PC-3 (cell line): Measurements from ENCODE around the gene L1CAM. TPM values are rescaled to one million over a fixed set of nuclear protein-coding genes. Genes with fewer than 3 reads are reported as not detected.

Experiments used
- ATAC-seq: fragments of 200-7000 bp; cut with Tn5 transposase; 2 replicates; pipeline ENCODE4 v1.9.1; 2020; ENCODE audit warnings: mild to moderate bottlenecking, moderate library complexity
- BruUV-seq: library from RNA; stranded (reverse); fragments of 400-500 nt; replicated peaks from 2 replicates; lab custom pipeline; 2021; lab: Mats Ljungman, UMichigan
- CTCF ChIA-PET: fragments of 300-600 bp; sonication (Branson Sonifier 250); formaldehyde crosslinking; loops from one replicate; lab custom pipeline; 2022; ENCODE audit warnings: antibody characterized with exemption; lab: Charles Lee
- POLR2A ChIA-PET: fragments of 300-600 bp; sonication (Branson Sonifier 250); formaldehyde crosslinking; loops from one replicate; lab custom pipeline; 2022; ENCODE audit warnings: antibody characterized with exemption; ENCODE audit not compliant: unreplicated experiment; lab: Charles Lee
- DNase-seq: peaks from one replicate; pipeline ENCODE4 v3.0.0-alpha.2; 2015
- H2AFZ ChIP-seq: fragments of 300-600 bp; sonication (generic); 2 replicates; pipeline ENCODE4 v1.6.0; 2016; ENCODE audit warnings: antibody characterized with exemption, low read length
- H3F3A ChIP-seq: fragments of 300-600 bp; sonication (generic); one replicate; pipeline ENCODE4 v1.6.0; 2017; ENCODE audit warnings: antibody characterized with exemption, low read length, control low read depth, mild to moderate bottlenecking; ENCODE audit not compliant: unreplicated experiment
- H3K27ac ChIP-seq: fragments of 300-600 bp; sonication (generic); 2 replicates; pipeline ENCODE4 v1.5.1; 2016; ENCODE audit warnings: mild to moderate bottlenecking, low read length
- H3K27me3 ChIP-seq: fragments of 300-600 bp; sonication (generic); 2 replicates; pipeline ENCODE4 v1.6.1; 2016; ENCODE audit warnings: low read length, mixed read lengths
- H3K36me3 ChIP-seq: fragments of 300-600 bp; sonication (generic); 2 replicates; pipeline ENCODE4 v1.6.1; 2016; ENCODE audit warnings: low read depth, mixed run types, low read length, mixed read lengths
- H3K4me1 ChIP-seq: fragments of 300-600 bp; sonication (generic); 2 replicates; pipeline ENCODE4 v1.5.1; 2016; ENCODE audit warnings: low read length; ENCODE audit not compliant: insufficient read depth
- H3K4me2 ChIP-seq: fragments of 300-600 bp; sonication (generic); 2 replicates; pipeline ENCODE4 v1.6.0; 2016; ENCODE audit warnings: low read length
- H3K4me3 ChIP-seq: fragments of 300-600 bp; sonication (generic); 2 replicates; pipeline ENCODE4 v1.5.1; 2016; ENCODE audit warnings: mild to moderate bottlenecking, low read length, mixed read lengths
- H3K79me2 ChIP-seq: fragments of 300-600 bp; sonication (generic); 2 replicates; pipeline ENCODE4 v1.6.1; 2017; ENCODE audit warnings: low read length, mixed read lengths
- H3K9ac ChIP-seq: fragments of 300-600 bp; sonication (generic); 2 replicates; pipeline ENCODE4 v1.6.0; 2016; ENCODE audit warnings: mild to moderate bottlenecking, low read length
- H3K9me2 ChIP-seq: fragments of 300-600 bp; sonication (generic); replicated peaks from 2 replicates; pipeline ENCODE4 v1.6.1; 2016; ENCODE audit warnings: mixed run types, low read length, mixed read lengths
- H3K9me3 ChIP-seq: fragments of 300-600 bp; sonication (generic); 2 replicates; pipeline ENCODE4 v1.6.1; 2016; ENCODE audit warnings: low read length, mixed read lengths
- H4K20me1 ChIP-seq: fragments of 300-600 bp; sonication (generic); 2 replicates; pipeline ENCODE4 v1.6.1; 2016; ENCODE audit warnings: low read length, mixed read lengths
- EZH2 ChIP-seq: fragments of 300-600 bp; sonication (generic); IDR thresholded peaks from one replicate; pipeline ENCODE4 v1.6.1; 2017; ENCODE audit warnings: antibody characterized with exemption, mild to moderate bottlenecking, low read length; ENCODE audit not compliant: unreplicated experiment
- EZH2phosphoT487 ChIP-seq: fragments of 300-600 bp; sonication (generic); IDR thresholded peaks from 2 replicates; pipeline ENCODE4 v1.6.1; 2018; ENCODE audit warnings: mild to moderate bottlenecking, antibody characterized with exemption, low read length, borderline replicate concordance
- intact Hi-C: fragments of 100-400 bp; cut with micrococcal nuclease; formaldehyde crosslinking; loops from 2 replicates; pipeline ENCODE4 v1.9.0; 2023
- total RNA-seq: library from RNA; depleted of rRNA; stranded (reverse); fragments of >200 nt; gene quantifications from 2 replicates; pipeline ENCODE4 v1.2.3, GENCODE V29; 2014
- TF ChIP-seq, protein P1 (sequence below): fragments of 300-600 bp; sonication (generic); conservative IDR thresholded peaks from 2 replicates; pipeline ENCODE4 v1.5.1; 2017; ENCODE audit warnings: antibody characterized with exemption, low read depth, mild to moderate bottlenecking, low read length

Gene L1CAM
- total RNA-seq, 1 experiment from 2014 or later: 5.2 TPM

DNA sequence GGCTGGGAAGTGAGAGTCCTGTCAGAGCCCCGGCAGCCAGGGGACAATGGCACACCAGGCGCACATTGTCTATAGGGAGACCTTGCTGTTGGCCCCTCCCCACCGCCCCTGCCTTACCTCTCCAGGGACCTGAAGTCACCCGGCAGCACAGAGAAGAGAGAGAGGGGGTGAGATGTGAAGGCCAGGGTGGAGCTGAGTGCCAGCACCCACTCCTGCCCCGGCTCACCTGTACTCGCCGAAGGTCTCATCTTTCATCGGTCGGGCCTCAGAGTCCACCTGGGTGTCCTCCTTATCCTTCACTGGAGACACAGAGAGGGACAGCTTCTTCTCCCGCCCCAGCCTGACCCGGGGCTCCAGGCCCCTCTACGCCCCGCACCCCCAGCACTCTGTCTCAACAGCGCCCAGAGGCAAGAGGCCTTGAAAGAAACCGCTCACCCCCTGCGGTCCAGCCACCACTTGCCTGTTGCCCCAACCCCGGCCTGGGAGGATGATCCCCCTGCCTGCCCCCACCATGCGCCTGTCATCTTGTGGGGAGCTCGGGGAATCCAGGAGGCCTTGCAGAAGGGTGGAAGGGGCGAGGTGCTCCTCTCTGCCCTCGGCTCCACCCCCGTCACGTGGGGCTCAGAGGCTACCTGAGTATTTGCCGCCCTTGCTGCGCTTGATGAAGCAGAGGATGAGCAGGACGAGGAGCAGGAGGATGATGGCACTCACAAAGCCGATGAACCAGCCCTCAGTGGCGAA, 22.6 kb downstream of the L1CAM start:
- no peaks in the 10 kb centered on the region for H3K9me3 ChIP-seq
- no TSS peak for BruUV-seq
- CTCF ChIA-PET: no interaction called here
- no peak overlapping the region for H3K4me3 ChIP-seq
- no peaks in the 10 kb centered on the region for H3K79me2 ChIP-seq
- no peaks in the 10 kb centered on the region for H3K9me2 ChIP-seq
- no peaks in the 10 kb centered on the region for H3K4me1 ChIP-seq
- DNase-seq (no peak), ATAC-seq (no peak)
- TF ChIP-seq EZH2 (no peak), EZH2phosphoT487 (no peak)
- TF ChIP-seq, protein P1, sequence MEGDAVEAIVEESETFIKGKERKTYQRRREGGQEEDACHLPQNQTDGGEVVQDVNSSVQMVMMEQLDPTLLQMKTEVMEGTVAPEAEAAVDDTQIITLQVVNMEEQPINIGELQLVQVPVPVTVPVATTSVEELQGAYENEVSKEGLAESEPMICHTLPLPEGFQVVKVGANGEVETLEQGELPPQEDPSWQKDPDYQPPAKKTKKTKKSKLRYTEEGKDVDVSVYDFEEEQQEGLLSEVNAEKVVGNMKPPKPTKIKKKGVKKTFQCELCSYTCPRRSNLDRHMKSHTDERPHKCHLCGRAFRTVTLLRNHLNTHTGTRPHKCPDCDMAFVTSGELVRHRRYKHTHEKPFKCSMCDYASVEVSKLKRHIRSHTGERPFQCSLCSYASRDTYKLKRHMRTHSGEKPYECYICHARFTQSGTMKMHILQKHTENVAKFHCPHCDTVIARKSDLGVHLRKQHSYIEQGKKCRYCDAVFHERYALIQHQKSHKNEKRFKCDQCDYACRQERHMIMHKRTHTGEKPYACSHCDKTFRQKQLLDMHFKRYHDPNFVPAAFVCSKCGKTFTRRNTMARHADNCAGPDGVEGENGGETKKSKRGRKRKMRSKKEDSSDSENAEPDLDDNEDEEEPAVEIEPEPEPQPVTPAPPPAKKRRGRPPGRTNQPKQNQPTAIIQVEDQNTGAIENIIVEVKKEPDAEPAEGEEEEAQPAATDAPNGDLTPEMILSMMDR: no peak
- POLR2A ChIA-PET: no interaction called here
- H3F3A ChIP-seq: no peaks in the 10 kb centered on the region
- no peak overlapping the region for H3K27ac ChIP-seq
- H3K4me2 ChIP-seq: no peak overlapping the region
- H4K20me1 ChIP-seq: no peaks in the 10 kb centered on the region
- intact Hi-C loops: no loop called here
- H2AFZ ChIP-seq: no peak overlapping the region
- no peak overlapping the region for H3K9ac ChIP-seq
- no peaks in the 10 kb centered on the region for H3K36me3 ChIP-seq
- peaks cover 14% of the 10 kb centered on the region; the same call in 1 of the 2 replicates for H3K27me3 ChIP-seq

DNA sequence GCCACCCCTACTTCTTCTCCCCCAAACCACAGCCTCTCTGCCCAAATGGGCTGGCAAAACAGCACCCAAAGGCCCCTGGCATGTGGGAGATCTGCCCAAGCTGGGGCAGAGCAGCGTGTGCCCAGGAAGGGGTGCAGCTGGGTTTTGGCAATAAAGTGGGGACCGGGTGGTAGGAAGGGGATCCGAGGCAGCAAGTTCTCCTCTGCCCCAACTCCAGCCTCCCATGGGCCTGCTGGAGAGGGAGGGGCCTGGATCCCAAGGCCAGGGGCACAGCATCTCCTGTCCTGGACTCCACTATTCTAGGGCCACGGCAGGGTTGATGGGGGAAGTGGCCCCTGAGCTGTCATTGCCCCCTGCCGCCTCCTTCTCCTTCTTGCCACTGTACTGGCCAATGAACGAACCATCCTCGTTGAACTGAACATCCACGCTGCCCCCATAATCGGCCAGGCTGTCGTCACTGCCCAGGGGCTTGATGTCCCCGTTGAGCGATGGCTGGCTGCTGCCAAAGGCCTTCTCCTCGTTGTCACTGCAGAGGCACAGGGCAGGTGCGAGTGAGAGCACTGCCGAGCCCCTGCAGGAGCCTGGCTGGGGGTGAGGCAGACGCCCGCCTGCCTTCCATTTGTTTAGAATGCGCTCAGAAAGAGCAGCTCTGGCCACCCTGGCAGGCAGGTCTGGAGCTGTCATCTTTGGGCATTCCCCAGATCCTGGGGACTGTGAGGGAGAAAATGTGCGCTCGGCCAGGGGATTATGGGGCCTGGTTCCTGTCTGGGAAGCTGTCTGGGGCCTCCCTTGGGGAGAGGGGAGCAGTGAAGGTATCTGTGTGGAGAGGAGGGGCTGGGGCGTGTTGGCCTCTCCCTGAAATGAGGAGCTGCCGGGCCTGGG, 23.4 kb downstream of the L1CAM start:
- POLR2A ChIA-PET: no interaction called here
- intact Hi-C loops: no loop called here
- no peak for DNase-seq

More for the DNA sequence above, 23.4 kb downstream of the L1CAM start:
- Histone ChIP-seq H3K27me3 (peaks cover 22% of the 10 kb centered on the region; the same call in 1 of the 2 replicates), H3K4me1 (no peaks in the 10 kb centered on the region), H3K4me2 (no peak overlapping the region), H3K9ac (no peak overlapping the region), H3F3A (no peaks in the 10 kb centered on the region), H3K9me3 (no peaks in the 10 kb centered on the region), H3K4me3 (no peak overlapping the region), H4K20me1 (no peaks in the 10 kb centered on the region), H3K27ac (no peak overlapping the region), H3K9me2 (no peaks in the 10 kb centered on the region), H3K36me3 (no peaks in the 10 kb centered on the region), H3K79me2 (no peaks in the 10 kb centered on the region), H2AFZ (no peak overlapping the region)
- no peak for ATAC-seq
- no peak for TF ChIP-seq EZH2
- no peak for TF ChIP-seq EZH2phosphoT487
- TF ChIP-seq, protein P1: no peak
- CTCF ChIA-PET: no interaction called here
- no TSS peak for BruUV-seq
